ENCODE data around the gene TRPV3. TPM values are rescaled to one million over a fixed set of nuclear protein-coding genes. Genes with fewer than 3 reads are reported as not detected.

Gene TRPV3
- total and polyA plus RNA-seq, 3 donors from 2014 or later: 6.6 to 37.2 (median 19.8) TPM

GRCh38 chr17:3551189-3551588, 6.4 kb downstream of the TRPV3 start:
- intact Hi-C loops (cut with DNase I; ENCODE audit: low total_unique reads): no loop called here
- DNase-seq: no peak
- Histone ChIP-seq H3K4me3 (no peak overlapping the region), H3K27me3 (no peaks in the 10 kb centered on the region), H3K36me3 (ENCODE audit: low read depth, missing control alignments) (no peaks in the 10 kb centered on the region), H3K4me1 (no peaks in the 10 kb centered on the region), H3K9me3 (no peaks in the 10 kb centered on the region), H3K27ac (no peak overlapping the region)
- 82 to 100% methylated on average over 1 to 6 of the region's 6 CpGs for WGBS, 2 donors
- no peak for TF ChIP-seq POLR2A (IDR thresholded peaks at IDR 0.05)
- TF ChIP-seq CTCF (IDR thresholded peaks at IDR 0.05): no peak

DNA sequence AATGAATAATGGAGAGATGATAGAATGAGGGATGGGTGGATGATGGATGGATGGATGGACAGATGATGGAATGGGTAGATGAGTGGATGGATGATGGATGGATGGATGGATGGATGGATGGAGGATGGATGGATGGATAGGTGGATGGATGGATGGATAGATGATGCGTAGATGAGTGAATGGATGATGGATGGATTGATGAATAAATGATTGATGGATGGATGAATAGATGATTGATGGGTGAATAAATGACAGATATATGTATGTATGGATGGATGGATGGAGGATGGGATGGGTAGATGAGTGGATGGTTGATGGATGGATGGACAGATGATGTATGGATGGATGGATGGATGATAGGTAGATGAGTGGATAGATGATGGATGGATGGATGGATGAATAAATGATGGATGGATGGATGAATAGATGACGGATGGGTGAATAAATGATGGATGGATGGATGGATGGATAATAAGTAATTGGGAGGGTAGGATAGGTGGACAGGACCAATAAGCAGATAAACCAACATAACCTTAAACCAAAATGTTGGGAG, 7.9 kb downstream of the TRPV3 start:
- Histone ChIP-seq H3K4me1 (no peaks in the 10 kb centered on the region), H3K4me3 (no peak overlapping the region), H3K27ac (no peak overlapping the region), H3K27me3 (no peaks in the 10 kb centered on the region), H3K36me3 (ENCODE audit: low read depth, missing control alignments) (no peaks in the 10 kb centered on the region), H3K9me3 (no peaks in the 10 kb centered on the region)
- intact Hi-C loops (cut with DNase I; ENCODE audit: low total_unique reads): no loop called here
- no peak for TF ChIP-seq CTCF (IDR thresholded peaks at IDR 0.05)
- TF ChIP-seq POLR2A (IDR thresholded peaks at IDR 0.05): no peak
- DNase-seq: no peak
- WGBS, 2 donors: 92 to 95% methylated on average over 2 of the region's 2 CpGs

DNA sequence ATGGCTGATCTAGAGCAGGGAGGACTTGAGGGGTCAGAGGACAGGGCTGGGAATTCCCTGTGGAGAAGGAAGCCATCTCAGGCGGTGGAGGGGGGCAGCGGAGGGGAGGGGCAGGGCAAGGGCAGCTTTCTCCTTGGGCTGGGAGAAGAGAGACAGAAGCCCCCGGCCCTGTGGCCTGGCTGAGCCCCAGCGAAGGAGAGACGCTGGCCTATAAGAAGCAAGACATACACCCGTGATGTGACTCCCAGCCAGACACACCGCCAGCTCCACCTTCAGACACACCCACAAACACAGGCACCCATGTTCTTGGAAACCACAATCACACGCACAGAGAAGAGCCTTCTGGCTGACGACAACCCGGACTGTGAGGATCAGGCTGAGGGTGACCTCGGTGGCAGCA, 10.0 kb downstream of the TRPV3 start:
- no peaks in the 10 kb centered on the region for H3K9me3 ChIP-seq
- H3K36me3 ChIP-seq (ENCODE audit: low read depth, missing control alignments): no peaks in the 10 kb centered on the region
- DNase-seq: no peak
- H3K4me1 ChIP-seq: no peaks in the 10 kb centered on the region
- no peak for TF ChIP-seq POLR2A (IDR thresholded peaks at IDR 0.05)
- no peak for TF ChIP-seq CTCF (IDR thresholded peaks at IDR 0.05)
- H3K4me3 ChIP-seq: no peak overlapping the region
- no peaks in the 10 kb centered on the region for H3K27me3 ChIP-seq
- intact Hi-C loops (cut with DNase I; ENCODE audit: low total_unique reads): no loop called here
- no peak overlapping the region for H3K27ac ChIP-seq
- 72 to 84% methylated on average over 6 to 11 of the region's 11 CpGs for WGBS, 2 donors

- H3K9me3 ChIP-seq: no peaks in the 10 kb centered on the region
- H3K27ac ChIP-seq: no peak overlapping the region
- WGBS, 2 donors: 93 to 100% methylated on average over 3 to 8 of the region's 8 CpGs
- H3K4me3 ChIP-seq: no peak overlapping the region
- no peaks in the 10 kb centered on the region for H3K4me1 ChIP-seq
- intact Hi-C loops (cut with DNase I; ENCODE audit: low total_unique reads): no loop called here
- H3K36me3 ChIP-seq (ENCODE audit: low read depth, missing control alignments): no peaks in the 10 kb centered on the region
- H3K27me3 ChIP-seq: no peaks in the 10 kb centered on the region
- TF ChIP-seq CTCF (IDR thresholded peaks at IDR 0.05): no peak
- TF ChIP-seq POLR2A (IDR thresholded peaks at IDR 0.05): no peak
- DNase-seq: no peak
Measured at GRCh38 chr17:3546997-3547396, 10.6 kb downstream of the TRPV3 start.

DNA sequence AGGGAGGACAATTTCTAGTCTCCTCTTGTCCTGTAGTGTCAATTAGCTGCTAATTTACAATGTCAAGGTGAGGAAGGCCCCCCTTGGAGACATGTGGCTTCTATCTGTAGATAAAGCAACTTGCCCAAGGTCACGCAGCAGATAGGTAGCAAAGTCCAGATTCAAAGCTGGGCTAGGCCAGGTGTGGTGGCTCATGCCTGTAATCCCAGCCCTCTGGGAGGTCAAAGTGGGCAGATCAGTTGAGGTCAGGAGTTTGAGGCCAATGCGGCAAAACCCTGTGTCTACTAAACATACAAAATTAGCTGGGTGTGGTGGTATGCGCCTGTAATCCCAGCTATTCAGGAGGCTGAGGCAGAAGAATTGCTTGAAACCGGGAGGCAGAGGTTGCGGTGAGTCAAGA, 11.1 kb downstream of the TRPV3 start:
- Histone ChIP-seq H3K9me3 (no peaks in the 10 kb centered on the region), H3K36me3 (ENCODE audit: low read depth, missing control alignments) (no peaks in the 10 kb centered on the region), H3K4me3 (no peak overlapping the region), H3K27me3 (no peaks in the 10 kb centered on the region), H3K4me1 (no peaks in the 10 kb centered on the region), H3K27ac (no peak overlapping the region)
- no peak for DNase-seq
- WGBS, 2 donors: 80 to 94% methylated on average over 1 of the region's 5 CpGs
- TF ChIP-seq POLR2A (IDR thresholded peaks at IDR 0.05) (no peak), CTCF (IDR thresholded peaks at IDR 0.05) (no peak)
- intact Hi-C loops (cut with DNase I; ENCODE audit: low total_unique reads): no loop called here
